ENCODE data around the gene IVD. TPM values are rescaled to one million over a fixed set of nuclear protein-coding genes. Genes with fewer than 3 reads are reported as not detected.

Gene IVD
- total RNA-seq, 2 experiments from 2014 or later = 77.7 to 79.9 TPM

DNA sequence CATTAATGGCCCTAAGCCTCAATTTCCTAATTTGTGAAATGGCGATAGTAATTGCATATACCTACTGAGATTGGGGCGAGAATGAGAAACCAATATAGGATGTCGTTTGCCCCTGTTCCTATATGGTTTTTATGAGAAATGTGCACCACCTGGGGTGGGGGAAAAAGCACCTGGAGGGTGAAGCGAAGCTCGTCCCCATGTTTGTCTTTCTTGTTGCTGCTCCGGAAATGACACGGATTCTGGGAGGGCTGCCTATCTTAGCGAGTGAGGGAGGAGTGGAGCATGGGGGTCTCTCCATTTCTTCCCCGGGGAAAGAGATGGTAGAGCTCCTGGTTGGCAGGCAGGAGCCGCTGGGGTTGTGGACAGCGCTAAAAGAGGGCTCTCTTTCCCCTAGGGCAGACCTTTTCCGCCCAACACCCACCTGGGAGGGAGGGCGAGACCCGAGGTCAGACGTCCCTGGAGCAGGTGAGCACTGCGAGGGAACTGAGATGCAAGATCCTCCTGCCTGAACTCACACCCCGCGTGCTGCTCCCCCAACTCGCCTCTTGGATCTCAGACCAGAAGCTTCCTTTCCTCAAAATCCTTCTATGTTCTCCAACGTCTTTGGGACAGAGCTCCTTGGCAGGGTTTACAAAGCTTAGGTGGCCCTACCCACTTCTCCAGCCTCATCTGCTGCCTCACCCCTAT is 29.6 kb downstream of the IVD start:
- Mint-ChIP-seq H3K9me3 (ENCODE audit: insufficient read depth) (no peaks in the 10 kb centered on the region), H3K4me3 (no peak overlapping the region), H3K27me3 (ENCODE audit: low read depth) (peaks cover 53% of the 10 kb centered on the region), H3K4me1 (ENCODE audit: low read depth) (peaks cover 26% of the 10 kb centered on the region), H3K27ac (no peak overlapping the region), H3K36me3 (ENCODE audit: low read depth) (no peaks in the 10 kb centered on the region)
- CTCF ChIA-PET = interaction anchor here (1.1 kb wide), 1 partner anchor 14 kb away, joined by 3 read pairs; no protein-coding TSS in a partner anchor
- POLR2A ChIA-PET = no interaction called here
- ATAC-seq = no peak
- DNase-seq = no peak

- Mint-ChIP-seq H3K27ac (no peak overlapping the region), H3K27me3 (ENCODE audit: low read depth) (peaks cover 54% of the 10 kb centered on the region), H3K4me1 (ENCODE audit: low read depth) (peaks cover 26% of the 10 kb centered on the region), H3K4me3 (no peak overlapping the region), H3K36me3 (ENCODE audit: low read depth) (no peaks in the 10 kb centered on the region), H3K9me3 (ENCODE audit: insufficient read depth) (no peaks in the 10 kb centered on the region)
- POLR2A ChIA-PET = no interaction called here
- ATAC-seq (no peak), DNase-seq (no peak)
- CTCF ChIA-PET = interaction anchor here (1.1 kb wide), 1 partner anchor 14 kb away, joined by 3 read pairs; no protein-coding TSS in a partner anchor
Observed at GRCh38 chr15:40435710-40436089, 30.1 kb downstream of the IVD start.

- Mint-ChIP-seq H3K4me1 (ENCODE audit: low read depth) (peaks cover 26% of the 10 kb centered on the region), H3K9me3 (ENCODE audit: insufficient read depth) (no peaks in the 10 kb centered on the region), H3K27me3 (ENCODE audit: low read depth) (peaks cover 54% of the 10 kb centered on the region), H3K36me3 (ENCODE audit: low read depth) (no peaks in the 10 kb centered on the region), H3K27ac (no peak overlapping the region), H3K4me3 (peak overlapping the region; percentile 25)
- DNase-seq (no peak), ATAC-seq (no peak)
- CTCF ChIA-PET = interaction anchor here (1.1 kb wide), 1 partner anchor 15 kb away, joined by 3 read pairs; no protein-coding TSS in a partner anchor
- POLR2A ChIA-PET = interaction anchor here (0.8 kb wide), 1 partner anchor 13 kb away, joined by 3 read pairs; no protein-coding TSS in a partner anchor
Observed at GRCh38 chr15:40436116-40436891, 30.7 kb downstream of the IVD start.

- no peaks in the 10 kb centered on the region for H3K36me3 Mint-ChIP-seq (ENCODE audit: low read depth)
- peaks cover 26% of the 10 kb centered on the region for H3K4me1 Mint-ChIP-seq (ENCODE audit: low read depth)
- H3K4me3 Mint-ChIP-seq = peak overlapping the region; percentile 25
- H3K9me3 Mint-ChIP-seq (ENCODE audit: insufficient read depth) = no peaks in the 10 kb centered on the region
- DNase-seq (no peak), ATAC-seq (no peak)
- ChIA-PET CTCF (no interaction called here), POLR2A (interaction anchor here (0.8 kb wide), 1 partner anchor 14 kb away, joined by 3 read pairs; no protein-coding TSS in a partner anchor)
- H3K27me3 Mint-ChIP-seq (ENCODE audit: low read depth) = peaks cover 54% of the 10 kb centered on the region
- no peak overlapping the region for H3K27ac Mint-ChIP-seq
Observed at GRCh38 chr15:40436892-40437751, 31.5 kb downstream of the IVD start.

DNA sequence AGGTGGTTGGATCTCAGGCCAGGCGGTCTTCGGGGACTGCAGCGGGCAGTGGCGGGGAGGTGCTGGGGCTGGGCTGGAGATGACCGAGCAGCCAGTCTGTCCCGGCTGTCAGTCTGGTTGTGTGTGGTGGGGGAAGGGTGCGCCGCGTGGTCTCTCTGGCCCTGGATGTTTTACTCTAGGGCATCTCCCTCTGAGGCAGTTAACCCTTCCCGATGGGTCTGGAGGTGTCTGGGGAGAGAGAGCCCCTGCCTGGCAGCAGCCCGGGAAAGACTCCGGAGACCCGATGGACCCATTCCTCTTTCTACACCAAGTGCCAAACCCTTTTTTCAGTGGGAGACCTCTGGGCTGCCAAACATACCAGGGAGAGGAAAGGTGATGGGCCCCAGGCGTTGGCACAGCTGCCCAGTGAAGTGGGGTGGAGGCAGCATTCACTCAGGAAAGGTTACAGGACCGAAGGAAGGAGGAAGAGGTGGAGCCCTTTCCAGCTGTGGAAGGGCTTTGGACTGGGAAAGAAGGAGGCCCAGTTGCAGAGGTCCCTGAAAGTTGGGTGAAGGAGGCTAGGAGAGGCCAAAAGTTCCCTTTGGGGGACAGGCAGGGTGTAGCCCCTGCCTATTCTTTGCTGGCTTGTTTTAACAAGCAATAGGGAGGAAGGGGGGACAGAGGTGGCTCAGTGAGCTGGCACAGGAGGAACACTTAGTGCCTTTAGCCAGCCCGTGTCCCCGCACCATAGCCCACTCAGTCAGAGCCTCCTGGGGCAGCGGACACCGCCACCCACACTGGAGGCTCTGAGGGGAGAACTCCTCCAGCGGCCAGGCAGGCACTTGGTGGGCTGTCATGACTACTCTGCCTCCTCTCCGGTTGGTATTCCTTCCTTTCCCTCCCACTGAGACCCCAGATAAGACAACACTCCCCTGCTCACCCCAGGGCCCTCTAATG is 32.4 kb downstream of the IVD start:
- ATAC-seq (no peak), DNase-seq (no peak)
- H3K36me3 Mint-ChIP-seq (ENCODE audit: low read depth) = peaks cover 7% of the 10 kb centered on the region
- H3K27me3 Mint-ChIP-seq (ENCODE audit: low read depth) = peaks cover 57% of the 10 kb centered on the region
- H3K4me3 Mint-ChIP-seq = no peak overlapping the region
- no peaks in the 10 kb centered on the region for H3K9me3 Mint-ChIP-seq (ENCODE audit: insufficient read depth)
- CTCF ChIA-PET = interaction anchor here (1.2 to 1.9 kb wide), 2 partner anchors 94 to 116 kb away, joined by 4 to 5 read pairs; no protein-coding TSS in a partner anchor
- POLR2A ChIA-PET = no interaction called here
- no peak overlapping the region for H3K27ac Mint-ChIP-seq
- peaks cover 31% of the 10 kb centered on the region for H3K4me1 Mint-ChIP-seq (ENCODE audit: low read depth)

DNA sequence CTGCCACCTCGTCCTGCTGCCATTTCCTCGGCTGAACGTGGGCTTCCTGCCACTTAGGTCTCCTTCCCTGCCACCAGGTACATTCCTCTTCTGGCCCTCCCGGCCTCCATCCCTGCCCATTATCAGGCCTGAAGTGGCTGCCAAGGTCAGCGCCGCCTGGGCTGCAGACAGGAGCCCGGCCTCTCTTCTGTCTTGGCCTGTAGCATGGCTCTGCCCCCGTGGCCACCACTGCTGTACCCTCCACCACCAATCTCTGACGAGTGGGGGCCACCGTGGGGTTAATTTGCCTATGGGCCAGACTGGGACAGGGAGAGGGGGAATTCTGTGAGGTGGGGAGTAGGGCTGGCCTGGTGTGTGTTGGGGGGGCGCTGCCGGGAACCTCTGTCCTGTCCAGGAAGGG is 33.1 kb downstream of the IVD start:
- Mint-ChIP-seq H3K27me3 (ENCODE audit: low read depth) (peaks cover 57% of the 10 kb centered on the region), H3K27ac (no peak overlapping the region), H3K36me3 (ENCODE audit: low read depth) (peaks cover 7% of the 10 kb centered on the region), H3K4me1 (ENCODE audit: low read depth) (peaks cover 38% of the 10 kb centered on the region), H3K9me3 (ENCODE audit: insufficient read depth) (no peaks in the 10 kb centered on the region), H3K4me3 (no peak overlapping the region)
- CTCF ChIA-PET = interaction anchor here (0.7 to 2.3 kb wide), 7 partner anchors 8 to 116 kb away, joined by 3 to 11 read pairs (median 4); no protein-coding TSS in a partner anchor
- no peak for DNase-seq
- ATAC-seq = no peak
- POLR2A ChIA-PET = no interaction called here

- H3K4me1 Mint-ChIP-seq (ENCODE audit: low read depth) = peaks cover 43% of the 10 kb centered on the region
- H3K27ac Mint-ChIP-seq = peak overlapping the region; percentile 83
- peak overlapping the region; percentile 93 for H3K4me3 Mint-ChIP-seq
- ChIA-PET POLR2A (interaction anchor here (1.1 kb wide), 1 partner anchor 132 kb away, joined by 4 read pairs; the partner anchor contains the start of gene PLCB2), CTCF (interaction anchor here (0.7 to 3.1 kb wide), 13 partner anchors 9 to 129 kb away, joined by 3 to 16 read pairs (median 4); partner anchors contain the start of gene RPUSD2)
- H3K9me3 Mint-ChIP-seq (ENCODE audit: insufficient read depth) = no peaks in the 10 kb centered on the region
- no peak for ATAC-seq
- peaks cover 54% of the 10 kb centered on the region for H3K27me3 Mint-ChIP-seq (ENCODE audit: low read depth)
- no peak for DNase-seq
- H3K36me3 Mint-ChIP-seq (ENCODE audit: low read depth) = peaks cover 7% of the 10 kb centered on the region
Observed at GRCh38 chr15:40439461-40439959, 33.9 kb downstream of the IVD start.

DNA sequence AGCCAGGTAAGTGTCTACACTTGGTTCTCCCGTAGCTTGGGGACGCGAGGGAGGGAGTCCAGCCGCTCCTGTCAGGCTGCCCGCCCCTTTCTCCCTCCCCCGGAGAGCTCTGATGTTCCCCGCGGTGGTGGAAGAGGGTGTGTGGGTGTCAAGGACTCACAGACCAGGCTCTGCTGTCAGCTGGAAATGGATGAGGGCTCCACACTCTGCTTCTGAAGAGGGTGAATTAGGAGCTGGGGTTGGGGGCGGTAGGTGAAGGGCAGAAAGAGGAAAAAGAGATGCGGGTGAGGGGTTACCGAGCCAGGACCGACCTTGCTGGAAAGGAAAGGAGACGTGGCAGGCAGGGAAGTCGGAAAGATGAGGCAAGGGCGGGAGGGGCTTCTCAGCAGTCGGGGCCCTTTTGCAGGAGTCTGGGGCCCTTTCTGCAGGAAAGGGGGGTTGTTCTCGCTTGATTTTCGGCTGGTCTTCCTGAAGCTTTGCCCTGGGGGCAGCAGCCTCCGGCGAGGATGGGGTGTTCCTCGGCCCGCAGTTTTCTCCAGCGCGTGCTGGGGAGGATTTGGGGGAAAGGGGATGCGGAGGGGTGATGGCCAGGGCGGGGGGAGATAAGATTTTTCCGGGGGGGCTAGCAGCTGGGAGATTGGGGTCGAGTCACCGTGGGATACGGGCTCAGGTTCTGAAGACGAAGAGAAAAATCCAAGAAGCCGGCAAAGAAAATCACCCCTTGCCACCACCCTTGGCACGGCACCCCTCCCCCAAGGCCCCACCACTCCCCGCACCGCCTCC is 34.6 kb downstream of the IVD start:
- Mint-ChIP-seq H3K36me3 (ENCODE audit: low read depth) (peaks cover 7% of the 10 kb centered on the region), H3K27ac (peak overlapping the region; percentile 83), H3K4me3 (peak overlapping the region; percentile 93), H3K9me3 (ENCODE audit: insufficient read depth) (no peaks in the 10 kb centered on the region), H3K27me3 (ENCODE audit: low read depth) (peaks cover 49% of the 10 kb centered on the region), H3K4me1 (ENCODE audit: low read depth) (peaks cover 44% of the 10 kb centered on the region)
- POLR2A ChIA-PET = interaction anchor here (1.1 to 3.3 kb wide), 2 partner anchors 12 to 132 kb away, joined by 4 to 24 read pairs; partner anchors contain the start of gene PLCB2
- DNase-seq (peak; percentile 35), ATAC-seq (no peak)
- CTCF ChIA-PET = interaction anchor here (1.0 to 3.1 kb wide), 20 partner anchors 9 to 167 kb away, joined by 3 to 16 read pairs (median 4); partner anchors contain the start of genes IVD and RPUSD2

GRCh38 chr15:40440743-40441564 is 35.4 kb downstream of the IVD start, which contains the start of gene BAHD1:
Gene BAHD1 (plus strand): TSS chr15:40440953. CDS start chr15:40458465, 17,512 bp downstream.
- peaks cover 42% of the 10 kb centered on the region for H3K27me3 Mint-ChIP-seq (ENCODE audit: low read depth)
- peak within 1 kb of the TSS; percentile 83 for H3K27ac Mint-ChIP-seq
- peaks cover 7% of the 10 kb centered on the region for H3K36me3 Mint-ChIP-seq (ENCODE audit: low read depth)
- peak within 1 kb of the TSS; percentile 93 for H3K4me3 Mint-ChIP-seq
- DNase-seq (peak; percentile 97), ATAC-seq (peak; percentile 92)
- ChIA-PET CTCF (interaction anchor here (0.6 to 3.1 kb wide), 17 partner anchors 8 to 168 kb away, joined by 3 to 16 read pairs (median 3); partner anchors contain the start of gene IVD), POLR2A (interaction anchor here (0.6 to 3.3 kb wide), 5 partner anchors 11 to 432 kb away, joined by 3 to 24 read pairs (median 3); partner anchors contain the start of gene PLCB2)
- peaks cover 40% of the 10 kb centered on the region for H3K4me1 Mint-ChIP-seq (ENCODE audit: low read depth)
- H3K9me3 Mint-ChIP-seq (ENCODE audit: insufficient read depth) = no peaks in the 10 kb centered on the region

All from activated CD8-positive, alpha-beta T cell treated with anti-CD3 and anti-CD28 coated beads, Interleukin-2, amount 10 ng/mL, durations not matched to agents 7 days and 5 days (primary cell).